HuH-7.5 (cell line): ENCODE measurements around the gene TRIM27.
"Not testable (repeated sequence)": the region's sequence is repeated elsewhere in the genome, so short reads cannot be mapped to it uniquely, and the experiment has no call there.

Experiments used
- DNase-seq: peaks from one replicate; pipeline ENCODE4 v3.0.0; 2011; ENCODE audit warnings: low spot score

TRIM27 gene

DNA sequence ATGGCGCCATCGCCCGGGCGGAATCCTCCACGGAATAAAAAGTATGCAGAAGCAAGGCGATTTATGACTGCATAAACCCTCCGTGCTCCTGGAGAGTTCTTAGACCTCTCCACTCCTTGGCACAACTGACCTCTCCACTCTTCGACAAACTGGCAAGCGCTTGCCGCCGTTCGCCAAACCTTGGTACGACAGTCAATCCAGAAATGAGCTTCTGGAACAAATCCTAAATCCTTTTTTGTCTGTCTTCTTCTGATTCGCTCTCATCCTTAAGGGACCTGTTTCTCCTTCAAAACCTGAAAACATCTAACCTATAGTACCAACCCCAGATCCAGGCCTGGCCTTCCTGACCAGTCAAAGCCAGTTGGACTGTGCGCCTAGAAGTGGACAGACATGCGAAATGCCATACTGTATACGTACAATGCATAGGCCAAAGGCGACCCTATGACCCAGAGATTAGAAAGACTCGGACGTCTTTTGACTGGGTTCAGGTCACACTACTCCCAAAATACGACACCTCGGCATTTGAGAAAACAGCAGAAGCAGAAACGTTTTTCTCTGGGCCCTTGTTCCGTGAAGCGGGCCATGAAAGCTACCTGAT, 59.4 kb downstream of the TRIM27 start:
- DNase-seq: no peak

DNA sequence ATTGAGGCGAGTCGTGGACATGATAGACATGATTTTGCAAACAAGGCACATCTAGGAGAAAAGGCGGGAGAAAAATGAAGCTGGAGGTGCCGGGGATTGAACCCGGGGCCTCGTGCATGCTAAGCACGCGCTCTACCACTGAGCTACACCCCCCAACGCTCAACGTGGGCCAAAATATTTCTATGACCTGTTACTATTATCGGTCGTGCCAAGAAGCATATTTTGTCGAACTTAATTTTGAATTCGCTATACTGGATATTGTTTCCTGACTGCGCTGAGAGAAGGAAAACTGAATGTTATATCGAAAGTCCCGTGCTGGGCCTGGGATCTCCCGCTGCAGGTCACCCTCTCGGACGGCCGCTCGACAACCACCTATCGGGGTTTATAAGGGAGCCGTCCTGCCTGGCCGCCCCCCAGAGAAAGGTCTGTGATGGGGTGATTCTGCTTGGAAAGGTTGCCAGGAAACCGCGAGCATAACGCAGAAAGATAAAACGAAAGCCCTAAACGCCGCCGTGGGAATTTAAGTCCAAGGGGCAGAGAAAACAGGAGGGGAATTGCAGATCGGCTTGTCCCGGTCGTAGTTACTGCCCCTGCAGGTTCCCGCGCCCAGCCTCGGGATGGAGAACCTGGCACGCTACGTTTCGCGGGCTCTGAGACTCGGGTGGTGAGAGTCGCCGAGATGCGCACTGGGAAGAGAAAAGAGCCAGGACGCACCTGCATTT, 60.0 kb downstream of the TRIM27 start:
- DNase-seq: no peak

GRCh38 chr6:28862077-28862476, 61.7 kb downstream of the TRIM27 start:
- DNase-seq: no peak

- no peak for DNase-seq
Measured at GRCh38 chr6:28861339-28861738, 62.4 kb downstream of the TRIM27 start.

GRCh38 chr6:28860581-28860980, 63.2 kb downstream of the TRIM27 start:
- DNase-seq: no peak

DNA sequence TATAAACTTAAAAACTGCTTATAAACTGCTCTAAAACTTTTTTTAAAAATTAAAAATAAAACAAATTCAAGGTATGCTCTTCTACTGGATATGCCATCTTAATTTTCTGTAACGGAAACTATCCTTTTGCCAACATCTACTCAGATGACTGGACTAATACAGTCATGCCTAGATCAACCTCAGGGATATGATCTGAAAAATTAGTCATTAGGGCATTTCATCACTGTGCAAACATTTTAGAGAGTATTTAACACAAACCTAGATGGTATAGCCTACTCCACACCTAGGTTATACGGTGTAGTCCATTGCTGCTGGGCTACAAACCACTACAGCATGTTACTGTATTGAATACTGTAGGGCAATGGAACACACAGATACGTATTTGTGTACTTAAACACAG, 64.8 kb downstream of the TRIM27 start:
- no peak for DNase-seq

DNA sequence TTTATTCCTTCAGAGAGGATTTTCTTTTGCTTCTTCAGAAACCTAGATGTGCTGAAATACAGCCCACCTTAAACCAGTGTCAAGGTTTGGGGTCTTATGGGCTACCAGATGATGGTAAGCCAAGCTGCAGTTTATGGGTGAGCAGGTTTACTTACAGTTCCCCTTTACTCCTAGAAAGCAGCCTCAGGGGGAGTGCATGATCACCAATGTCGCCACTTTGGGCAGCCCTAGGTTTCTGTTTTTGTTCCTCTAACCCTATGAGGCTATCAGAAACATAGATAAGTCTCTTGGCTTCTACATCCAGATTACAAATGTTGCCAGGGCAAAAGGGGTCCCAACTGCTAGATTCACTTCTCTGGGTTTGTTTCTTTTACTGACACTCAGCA, 67.2 kb downstream of the TRIM27 start:
- DNase-seq: no peak

- not testable (repeated sequence) for DNase-seq
Measured at GRCh38 chr6:28854405-28854804, 69.4 kb downstream of the TRIM27 start.
